HEK293 (cell line): ENCODE measurements around the gene PLPPR4.

Experiments
- CTCF ChIA-PET: fragments of 350-600 bp; formaldehyde crosslinking; extraction: SDS; loops from one replicate; lab custom pipeline; 2021; ENCODE audit warnings: antibody characterized with exemption; lab: Yijun Ruan, JAX
- POLR2A ChIA-PET: fragments of 300-600 bp; formaldehyde crosslinking; extraction: SDS; loops from one replicate; lab custom pipeline; 2020; ENCODE audit warnings: antibody characterized with exemption, inconsistent platforms; lab: Yijun Ruan, JAX
- H3K27ac ChIP-seq: fragments of 200-500 bp; sonication (Bioruptor generic); 2 replicates; pipeline ENCODE4 v1.5.1; 2014; ENCODE audit warnings: low read depth, low read length, control low read depth, inconsistent platforms; ENCODE audit errors: extremely low read depth
- H3K36me3 ChIP-seq, 2 experiments: fragments of 200-500 bp in 1 of 2; sonication (Bioruptor generic) in 1 of 2; 1 replicate in 1 of 2; 2 replicates in 1 of 2; pipeline ENCODE4 v1.5.1; 2014 to 2017; ENCODE audit warnings: inconsistent platforms in 2 of 2, low read length in 2 of 2; ENCODE audit not compliant: control insufficient read depth in 2 of 2, insufficient read depth in 1 of 2
- H3K4me1 ChIP-seq: fragments of 200-500 bp; sonication (Bioruptor generic); 2 replicates; pipeline ENCODE4 v1.5.1; 2014; ENCODE audit warnings: mild to moderate bottlenecking, low read length, inconsistent platforms; ENCODE audit not compliant: control insufficient read depth, insufficient read depth
- H3K4me3 ChIP-seq: 2 replicates; pipeline ENCODE4 v1.5.1; 2011; ENCODE audit warnings: low read depth, mild to moderate bottlenecking, control low read depth, low read length, moderate library complexity
- H3K9me3 ChIP-seq: fragments of 200-500 bp; sonication (Bioruptor generic); 2 replicates; pipeline ENCODE4 v1.5.1; 2014; ENCODE audit warnings: low read depth, low read length, inconsistent platforms; ENCODE audit not compliant: control insufficient read depth, insufficient read depth
- HOXA7 ChIP-seq: sonication (generic); formaldehyde crosslinking; IDR thresholded peaks from 2 replicates; pipeline ENCODE4 v1.8.1; 2022; ENCODE audit warnings: missing genetic modification reagents, borderline replicate concordance
- SCRT1 ChIP-seq: fragments of 450-650 bp; formaldehyde crosslinking; IDR thresholded peaks from 2 replicates; pipeline ENCODE4 v1.5.1; 2016; ENCODE audit warnings: missing biosample characterization, missing genetic modification characterization, borderline replicate concordance
- ZFP3 ChIP-seq: fragments of 450-650 bp; formaldehyde crosslinking; IDR thresholded peaks from 2 replicates; pipeline ENCODE4 v1.5.1; 2016; ENCODE audit warnings: low read depth, missing biosample characterization, missing genetic modification characterization
- ZFP37 ChIP-seq: fragments of 450-650 bp; formaldehyde crosslinking; IDR thresholded peaks from 2 replicates; pipeline ENCODE4 v1.5.1; 2016; ENCODE audit warnings: missing biosample characterization, missing genetic modification characterization
- ZFP41 ChIP-seq: fragments of 450-650 bp; formaldehyde crosslinking; IDR thresholded peaks from 2 replicates; pipeline ENCODE4 v1.5.1; 2016; ENCODE audit warnings: missing biosample characterization, missing genetic modification characterization, borderline replicate concordance
- ZNF311 ChIP-seq: fragments of 450-650 bp; formaldehyde crosslinking; IDR thresholded peaks from 2 replicates; pipeline ENCODE4 v1.5.1; 2017; ENCODE audit warnings: missing biosample characterization, missing genetic modification characterization, borderline replicate concordance
- ZNF510 ChIP-seq: fragments of 450-650 bp; formaldehyde crosslinking; IDR thresholded peaks from 2 replicates; pipeline ENCODE4 v1.5.1; 2018; ENCODE audit warnings: mild to moderate bottlenecking, missing genetic modification characterization, missing biosample characterization; ENCODE audit not compliant: insufficient replicate concordance
- ZNF548 ChIP-seq: fragments of 450-650 bp; formaldehyde crosslinking; IDR thresholded peaks from 2 replicates; pipeline ENCODE4 v1.5.1; 2016; ENCODE audit warnings: missing biosample characterization, missing genetic modification characterization
- ZNF610 ChIP-seq: fragments of 450-650 bp; formaldehyde crosslinking; IDR thresholded peaks from 2 replicates; pipeline ENCODE4 v1.5.1; 2016; ENCODE audit warnings: missing biosample characterization, missing genetic modification characterization, borderline replicate concordance
- ZNF629 ChIP-seq: fragments of 450-650 bp; formaldehyde crosslinking; IDR thresholded peaks from 2 replicates; pipeline ENCODE4 v1.5.1; 2017; ENCODE audit warnings: missing biosample characterization, missing genetic modification characterization
- ZNF654 ChIP-seq: fragments of 450-650 bp; formaldehyde crosslinking; IDR thresholded peaks from 2 replicates; pipeline ENCODE4 v1.5.1; 2016; ENCODE audit warnings: low read depth, missing biosample characterization, missing genetic modification characterization
- ZNF707 ChIP-seq: fragments of 450-650 bp; formaldehyde crosslinking; IDR thresholded peaks from 2 replicates; pipeline ENCODE4 v1.5.1; 2016; ENCODE audit warnings: missing biosample characterization, missing genetic modification characterization
- TF ChIP-seq, protein P1 (sequence below): fragments of 450-650 bp; formaldehyde crosslinking; conservative IDR thresholded peaks from 2 replicates; pipeline ENCODE4 v1.5.1; 2016; ENCODE audit warnings: low read depth, missing biosample characterization, missing genetic modification characterization
- TF ChIP-seq, protein P2 (sequence below): fragments of 450-650 bp; formaldehyde crosslinking; IDR thresholded peaks from 2 replicates; pipeline ENCODE4 v1.5.1; 2016; ENCODE audit warnings: missing biosample characterization, missing genetic modification characterization
- TF ChIP-seq, protein P3 (sequence below): fragments of 450-650 bp; formaldehyde crosslinking; IDR thresholded peaks from 2 replicates; pipeline ENCODE4 v1.5.1; 2016; ENCODE audit warnings: missing biosample characterization, missing genetic modification characterization
- TF ChIP-seq, protein P4 (sequence below): fragments of 450-650 bp; formaldehyde crosslinking; IDR thresholded peaks from 2 replicates; pipeline ENCODE4 v1.5.1; 2017; ENCODE audit warnings: missing biosample characterization, mild to moderate bottlenecking, missing genetic modification characterization, moderate library complexity
- TF ChIP-seq, protein P5 (sequence below): fragments of 450-650 bp; formaldehyde crosslinking; IDR thresholded peaks from 2 replicates; pipeline ENCODE4 v1.5.1; 2016; ENCODE audit warnings: missing biosample characterization, missing genetic modification characterization

The PLPPR4 gene

DNA sequence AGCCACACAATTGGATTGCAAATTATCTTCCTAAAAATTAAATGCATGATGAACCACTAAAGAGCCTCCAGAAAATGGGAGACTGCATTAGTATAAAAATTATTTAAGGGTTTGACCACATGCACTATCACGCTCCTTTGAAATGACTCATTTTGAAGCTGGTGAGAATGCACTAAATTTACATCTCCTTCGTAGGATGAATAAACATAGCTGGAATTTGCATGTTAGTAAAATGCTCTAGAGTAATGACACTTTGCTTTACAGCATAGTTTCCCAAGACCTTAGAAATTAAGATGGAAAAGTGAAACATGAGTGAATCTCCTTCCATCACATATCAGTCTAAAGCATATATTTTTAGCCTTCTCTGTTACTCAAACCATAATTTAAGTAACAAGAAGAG lies 2.4 kb downstream of the PLPPR4 start (continued):
- TF ChIP-seq, protein P1, sequence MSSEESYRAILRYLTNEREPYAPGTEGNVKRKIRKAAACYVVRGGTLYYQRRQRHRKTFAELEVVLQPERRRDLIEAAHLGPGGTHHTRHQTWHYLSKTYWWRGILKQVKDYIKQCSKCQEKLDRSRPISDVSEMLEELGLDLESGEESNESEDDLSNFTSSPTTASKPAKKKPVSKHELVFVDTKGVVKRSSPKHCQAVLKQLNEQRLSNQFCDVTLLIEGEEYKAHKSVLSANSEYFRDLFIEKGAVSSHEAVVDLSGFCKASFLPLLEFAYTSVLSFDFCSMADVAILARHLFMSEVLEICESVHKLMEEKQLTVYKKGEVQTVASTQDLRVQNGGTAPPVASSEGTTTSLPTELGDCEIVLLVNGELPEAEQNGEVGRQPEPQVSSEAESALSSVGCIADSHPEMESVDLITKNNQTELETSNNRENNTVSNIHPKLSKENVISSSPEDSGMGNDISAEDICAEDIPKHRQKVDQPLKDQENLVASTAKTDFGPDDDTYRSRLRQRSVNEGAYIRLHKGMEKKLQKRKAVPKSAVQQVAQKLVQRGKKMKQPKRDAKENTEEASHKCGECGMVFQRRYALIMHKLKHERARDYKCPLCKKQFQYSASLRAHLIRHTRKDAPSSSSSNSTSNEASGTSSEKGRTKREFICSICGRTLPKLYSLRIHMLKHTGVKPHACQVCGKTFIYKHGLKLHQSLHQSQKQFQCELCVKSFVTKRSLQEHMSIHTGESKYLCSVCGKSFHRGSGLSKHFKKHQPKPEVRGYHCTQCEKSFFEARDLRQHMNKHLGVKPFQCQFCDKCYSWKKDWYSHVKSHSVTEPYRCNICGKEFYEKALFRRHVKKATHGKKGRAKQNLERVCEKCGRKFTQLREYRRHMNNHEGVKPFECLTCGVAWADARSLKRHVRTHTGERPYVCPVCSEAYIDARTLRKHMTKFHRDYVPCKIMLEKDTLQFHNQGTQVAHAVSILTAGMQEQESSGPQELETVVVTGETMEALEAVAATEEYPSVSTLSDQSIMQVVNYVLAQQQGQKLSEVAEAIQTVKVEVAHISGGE (tag by site-specific recombination), result no peak
- TF ChIP-seq ZNF311 (tag by site-specific recombination) (no peak), SCRT1 (tag by site-specific recombination) (no peak), ZNF629 (tag by site-specific recombination) (no peak), HOXA7 (no peak)
- TF ChIP-seq, protein P2, sequence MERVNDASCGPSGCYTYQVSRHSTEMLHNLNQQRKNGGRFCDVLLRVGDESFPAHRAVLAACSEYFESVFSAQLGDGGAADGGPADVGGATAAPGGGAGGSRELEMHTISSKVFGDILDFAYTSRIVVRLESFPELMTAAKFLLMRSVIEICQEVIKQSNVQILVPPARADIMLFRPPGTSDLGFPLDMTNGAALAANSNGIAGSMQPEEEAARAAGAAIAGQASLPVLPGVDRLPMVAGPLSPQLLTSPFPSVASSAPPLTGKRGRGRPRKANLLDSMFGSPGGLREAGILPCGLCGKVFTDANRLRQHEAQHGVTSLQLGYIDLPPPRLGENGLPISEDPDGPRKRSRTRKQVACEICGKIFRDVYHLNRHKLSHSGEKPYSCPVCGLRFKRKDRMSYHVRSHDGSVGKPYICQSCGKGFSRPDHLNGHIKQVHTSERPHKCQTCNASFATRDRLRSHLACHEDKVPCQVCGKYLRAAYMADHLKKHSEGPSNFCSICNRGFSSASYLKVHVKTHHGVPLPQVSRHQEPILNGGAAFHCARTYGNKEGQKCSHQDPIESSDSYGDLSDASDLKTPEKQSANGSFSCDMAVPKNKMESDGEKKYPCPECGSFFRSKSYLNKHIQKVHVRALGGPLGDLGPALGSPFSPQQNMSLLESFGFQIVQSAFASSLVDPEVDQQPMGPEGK (tag by site-specific recombination), result no peak

DNA sequence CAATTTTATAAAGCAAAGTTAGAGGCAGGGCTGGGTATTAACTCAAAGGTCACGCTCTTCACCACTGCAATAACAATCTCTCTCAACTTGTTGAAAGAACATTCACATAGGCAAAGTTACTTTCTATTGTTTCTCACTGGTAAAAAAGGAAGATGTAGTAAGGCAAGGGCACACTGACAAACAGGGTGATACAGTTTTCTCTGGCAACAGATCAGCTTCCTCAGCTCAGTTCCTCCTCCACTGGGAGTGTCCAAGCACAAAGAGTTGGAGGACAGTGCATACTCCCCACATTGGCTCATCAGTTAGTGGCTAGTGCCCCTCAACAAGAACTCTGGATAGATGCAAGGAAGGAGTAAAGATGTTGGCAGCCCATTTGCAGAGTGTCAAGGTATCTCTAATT lies 3.7 kb downstream of the PLPPR4 start:
- TF ChIP-seq ZNF548 (tag by site-specific recombination) (no peak), ZFP41 (tag by site-specific recombination) (no peak), ZNF610 (no peak), ZFP37 (tag by site-specific recombination) (no peak), ZNF510 (tag by site-specific recombination) (no peak), ZNF654 (tag by site-specific recombination) (no peak), ZFP3 (tag by site-specific recombination) (no peak), ZNF707 (no peak)
- TF ChIP-seq, protein P3, sequence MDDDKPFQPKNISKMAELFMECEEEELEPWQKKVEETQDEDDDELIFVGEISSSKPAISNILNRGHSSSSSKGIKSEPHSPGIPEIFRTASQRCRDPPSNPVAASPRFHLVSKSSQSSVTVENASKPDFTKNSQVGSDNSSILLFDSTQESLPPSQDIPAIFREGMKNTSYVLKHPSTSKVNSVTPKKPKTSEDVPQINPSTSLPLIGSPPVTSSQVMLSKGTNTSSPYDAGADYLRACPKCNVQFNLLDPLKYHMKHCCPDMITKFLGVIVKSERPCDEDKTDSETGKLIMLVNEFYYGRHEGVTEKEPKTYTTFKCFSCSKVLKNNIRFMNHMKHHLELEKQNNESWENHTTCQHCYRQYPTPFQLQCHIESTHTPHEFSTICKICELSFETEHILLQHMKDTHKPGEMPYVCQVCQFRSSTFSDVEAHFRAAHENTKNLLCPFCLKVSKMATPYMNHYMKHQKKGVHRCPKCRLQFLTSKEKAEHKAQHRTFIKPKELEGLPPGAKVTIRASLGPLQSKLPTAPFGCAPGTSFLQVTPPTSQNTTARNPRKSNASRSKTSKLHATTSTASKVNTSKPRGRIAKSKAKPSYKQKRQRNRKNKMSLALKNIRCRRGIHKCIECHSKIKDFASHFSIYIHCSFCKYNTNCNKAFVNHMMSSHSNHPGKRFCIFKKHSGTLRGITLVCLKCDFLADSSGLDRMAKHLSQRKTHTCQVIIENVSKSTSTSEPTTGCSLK, result no peak
- TF ChIP-seq, protein P4, sequence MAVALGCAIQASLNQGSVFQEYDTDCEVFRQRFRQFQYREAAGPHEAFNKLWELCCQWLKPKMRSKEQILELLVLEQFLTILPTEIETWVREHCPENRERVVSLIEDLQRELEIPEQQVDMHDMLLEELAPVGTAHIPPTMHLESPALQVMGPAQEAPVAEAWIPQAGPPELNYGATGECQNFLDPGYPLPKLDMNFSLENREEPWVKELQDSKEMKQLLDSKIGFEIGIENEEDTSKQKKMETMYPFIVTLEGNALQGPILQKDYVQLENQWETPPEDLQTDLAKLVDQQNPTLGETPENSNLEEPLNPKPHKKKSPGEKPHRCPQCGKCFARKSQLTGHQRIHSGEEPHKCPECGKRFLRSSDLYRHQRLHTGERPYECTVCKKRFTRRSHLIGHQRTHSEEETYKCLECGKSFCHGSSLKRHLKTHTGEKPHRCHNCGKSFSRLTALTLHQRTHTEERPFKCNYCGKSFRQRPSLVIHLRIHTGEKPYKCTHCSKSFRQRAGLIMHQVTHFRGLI, result no peak
- TF ChIP-seq, protein P5, sequence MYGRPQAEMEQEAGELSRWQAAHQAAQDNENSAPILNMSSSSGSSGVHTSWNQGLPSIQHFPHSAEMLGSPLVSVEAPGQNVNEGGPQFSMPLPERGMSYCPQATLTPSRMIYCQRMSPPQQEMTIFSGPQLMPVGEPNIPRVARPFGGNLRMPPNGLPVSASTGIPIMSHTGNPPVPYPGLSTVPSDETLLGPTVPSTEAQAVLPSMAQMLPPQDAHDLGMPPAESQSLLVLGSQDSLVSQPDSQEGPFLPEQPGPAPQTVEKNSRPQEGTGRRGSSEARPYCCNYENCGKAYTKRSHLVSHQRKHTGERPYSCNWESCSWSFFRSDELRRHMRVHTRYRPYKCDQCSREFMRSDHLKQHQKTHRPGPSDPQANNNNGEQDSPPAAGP (tag by site-specific recombination), result no peak
- Histone ChIP-seq H3K4me3 (no peak overlapping the region), H3K27ac (no peak overlapping the region), H3K36me3 (no peaks in the 10 kb centered on the region), H3K4me1 (no peaks in the 10 kb centered on the region), H3K9me3 (no peaks in the 10 kb centered on the region)
- ChIA-PET CTCF (no interaction called here), POLR2A (no interaction called here)
